ENCODE results near the gene PLPPR1.

PLPPR1 gene

GRCh38 chr9:101354143-101354764 lies 325.7 kb downstream of the PLPPR1 start:
- H3K9ac ChIP-seq (ENCODE audit: low read depth, low read length, poor library complexity, severe bottlenecking) = no peak overlapping the region

GRCh38 chr9:101354765-101355708 lies 326.5 kb downstream of the PLPPR1 start:
- Histone ChIP-seq H3K36me3 (ENCODE audit: insufficient read depth, low read length) (no peaks in the 10 kb centered on the region), H3K9ac (ENCODE audit: low read depth, low read length, poor library complexity, severe bottlenecking) (no peak overlapping the region), H3K4me2 (ENCODE audit: low read depth, low read length, poor library complexity, severe bottlenecking) (no peak overlapping the region), H3K4me1 (ENCODE audit: insufficient read depth, low read length, poor library complexity, severe bottlenecking) (no peaks in the 10 kb centered on the region), H3K27me3 (ENCODE audit: insufficient read depth, low read length, poor library complexity, severe bottlenecking) (no peaks in the 10 kb centered on the region), H3K9me3 (ENCODE audit: insufficient read depth, low read depth, low read length) (no peaks in the 10 kb centered on the region), H2AFZ (ENCODE audit: low read length) (no peak overlapping the region), H3F3A (ENCODE audit: low read depth) (no peaks in the 10 kb centered on the region), H3K79me2 (ENCODE audit: insufficient read depth, low read length) (no peaks in the 10 kb centered on the region), H4K20me1 (ENCODE audit: insufficient read depth, low read length, poor library complexity, severe bottlenecking) (no peaks in the 10 kb centered on the region), H3K9me2 (replicated peaks; ENCODE audit: low read depth, low read length) (no peaks in the 10 kb centered on the region), H3K4me3 (ENCODE audit: low read length, poor library complexity, severe bottlenecking) (no peak overlapping the region)
- TF ChIP-seq EZH2phosphoT487 (IDR thresholded peaks at IDR 0.05; ENCODE audit: borderline replicate concordance) (no peak), CTCF (conservative IDR thresholded peaks at IDR 0.05; ENCODE audit: low read length) (no peak)

More at GRCh38 chr9:101354143-101354764, 325.7 kb downstream of the PLPPR1 start:
- H3K9me2 ChIP-seq (replicated peaks; ENCODE audit: low read depth, low read length) = no peaks in the 10 kb centered on the region
- H3K4me2 ChIP-seq (ENCODE audit: low read depth, low read length, poor library complexity, severe bottlenecking) = no peak overlapping the region
- H3K4me3 ChIP-seq (ENCODE audit: low read length, poor library complexity, severe bottlenecking) = no peak overlapping the region
- no peaks in the 10 kb centered on the region for H4K20me1 ChIP-seq (ENCODE audit: insufficient read depth, low read length, poor library complexity, severe bottlenecking)
- no peaks in the 10 kb centered on the region for H3K27me3 ChIP-seq (ENCODE audit: insufficient read depth, low read length, poor library complexity, severe bottlenecking)
- TF ChIP-seq EZH2phosphoT487 (IDR thresholded peaks at IDR 0.05; ENCODE audit: borderline replicate concordance) (no peak), CTCF (conservative IDR thresholded peaks at IDR 0.05; ENCODE audit: low read length) (no peak)
- H3K79me2 ChIP-seq (ENCODE audit: insufficient read depth, low read length) = no peaks in the 10 kb centered on the region
- no peaks in the 10 kb centered on the region for H3K4me1 ChIP-seq (ENCODE audit: insufficient read depth, low read length, poor library complexity, severe bottlenecking)
- no peaks in the 10 kb centered on the region for H3K36me3 ChIP-seq (ENCODE audit: insufficient read depth, low read length)
- no peak overlapping the region for H2AFZ ChIP-seq (ENCODE audit: low read length)
- H3K9me3 ChIP-seq (ENCODE audit: insufficient read depth, low read depth, low read length) = no peaks in the 10 kb centered on the region
- H3F3A ChIP-seq (ENCODE audit: low read depth) = no peaks in the 10 kb centered on the region

GRCh38 chr9:101356619-101357018 lies 328.1 kb downstream of the PLPPR1 start:
- Histone ChIP-seq H2AFZ (ENCODE audit: low read length) (no peak overlapping the region), H3K9me2 (replicated peaks; ENCODE audit: low read depth, low read length) (no peaks in the 10 kb centered on the region), H3K27me3 (ENCODE audit: insufficient read depth, low read length, poor library complexity, severe bottlenecking) (no peaks in the 10 kb centered on the region), H3K4me1 (ENCODE audit: insufficient read depth, low read length, poor library complexity, severe bottlenecking) (no peaks in the 10 kb centered on the region), H3K4me3 (ENCODE audit: low read length, poor library complexity, severe bottlenecking) (no peak overlapping the region), H4K20me1 (ENCODE audit: insufficient read depth, low read length, poor library complexity, severe bottlenecking) (no peaks in the 10 kb centered on the region), H3K79me2 (ENCODE audit: insufficient read depth, low read length) (no peaks in the 10 kb centered on the region), H3K9me3 (ENCODE audit: insufficient read depth, low read depth, low read length) (no peaks in the 10 kb centered on the region), H3K4me2 (ENCODE audit: low read depth, low read length, poor library complexity, severe bottlenecking) (no peak overlapping the region), H3K9ac (ENCODE audit: low read depth, low read length, poor library complexity, severe bottlenecking) (no peak overlapping the region), H3F3A (ENCODE audit: low read depth) (no peaks in the 10 kb centered on the region), H3K36me3 (ENCODE audit: insufficient read depth, low read length) (no peaks in the 10 kb centered on the region)
- TF ChIP-seq CTCF (conservative IDR thresholded peaks at IDR 0.05; ENCODE audit: low read length) (no peak), EZH2phosphoT487 (IDR thresholded peaks at IDR 0.05; ENCODE audit: borderline replicate concordance) (no peak)

Data from Loucy (cell line).